OCI-LY1 (cell line): ENCODE measurements around the gene THUMPD2.

ENCODE experiments used
- CTCF ChIP-seq: fragments of 200-600 bp; sonication (generic), shearing (Covaris generic); IDR thresholded peaks from 2 replicates; pipeline ENCODE4 v1.5.1; 2017; ENCODE audit warnings: mild to moderate bottlenecking, antibody characterized with exemption, low read length, moderate library complexity, mixed read lengths
- EZH2 ChIP-seq: fragments of 200-600 bp; sonication (generic), shearing (Covaris generic); IDR thresholded peaks from 2 replicates; pipeline ENCODE4 v1.8.0; 2017; ENCODE audit warnings: borderline replicate concordance, mixed run types, mild to moderate bottlenecking, antibody characterized with exemption, low read length, moderate library complexity, mixed read lengths

- TF ChIP-seq CTCF: no peak
- TF ChIP-seq EZH2: no peak
Measured at GRCh38 chr2:39780825-39781600, 2.0 kb upstream of the THUMPD2 start.
